Measurements from ENCODE around the gene NBAS. TPM values are rescaled to one million over a fixed set of nuclear protein-coding genes. Genes with fewer than 3 reads are reported as not detected.

NBAS gene
- total RNA-seq, 2 experiments from 2014 or later: 24.4 to 28.8 TPM

- ChIA-PET POLR2A (interaction anchor here (0.5 to 0.7 kb wide), 2 partner anchors 211 to 344 kb away, joined by 3 to 10 read pairs; no protein-coding TSS in a partner anchor), CTCF (ENCODE audit: unreplicated experiment) (no interaction called here)
- intact Hi-C loops (cut with micrococcal nuclease; ENCODE audit: unreplicated experiment): no loop called here
- Histone ChIP-seq H3K9me3 (ENCODE audit: low read length) (no peaks in the 10 kb centered on the region), H3K79me2 (ENCODE audit: insufficient read depth, low read depth, low read length) (no peaks in the 10 kb centered on the region), H3K9me2 (ENCODE audit: insufficient read depth, low read length) (no peaks in the 10 kb centered on the region), H4K20me1 (ENCODE audit: insufficient read depth, low read length) (no peaks in the 10 kb centered on the region), H3K4me1 (ENCODE audit: insufficient read depth, low read length, poor library complexity, severe bottlenecking) (no peaks in the 10 kb centered on the region), H3K4me3 (ENCODE audit: low read depth, low read length, poor library complexity, severe bottlenecking) (no peak overlapping the region), H2AFZ (ENCODE audit: low read length) (no peak overlapping the region), H3K27ac (ENCODE audit: low read depth, low read length, poor library complexity, severe bottlenecking) (no peak overlapping the region), H3K4me2 (ENCODE audit: low read length) (no peak overlapping the region), H3K36me3 (ENCODE audit: insufficient read depth, low read length) (no peaks in the 10 kb centered on the region)
- no peak for TF ChIP-seq EZH2phosphoT487 (IDR thresholded peaks at IDR 0.05; ENCODE audit: borderline replicate concordance, low read depth, low read length)
- no peak for TF ChIP-seq CTCF (conservative IDR thresholded peaks at IDR 0.05; ENCODE audit: low read length)
- BruUV-seq (replicated peaks): no TSS peak
- DNase-seq (ENCODE audit: low spot score): no peak
Observed at GRCh38 chr2:15517793-15518192, 43.3 kb downstream of the NBAS start.

- CTCF ChIA-PET (ENCODE audit: unreplicated experiment): no interaction called here
Observed at GRCh38 chr2:15511686-15512085, 49.4 kb downstream of the NBAS start.

More at GRCh38 chr2:15511686-15512085, 49.4 kb downstream of the NBAS start:
- Histone ChIP-seq H3K27ac (ENCODE audit: low read depth, low read length, poor library complexity, severe bottlenecking) (no peak overlapping the region), H3K9me2 (ENCODE audit: insufficient read depth, low read length) (no peaks in the 10 kb centered on the region), H3K4me3 (ENCODE audit: low read depth, low read length, poor library complexity, severe bottlenecking) (no peak overlapping the region), H3K4me1 (ENCODE audit: insufficient read depth, low read length, poor library complexity, severe bottlenecking) (no peaks in the 10 kb centered on the region), H4K20me1 (ENCODE audit: insufficient read depth, low read length) (no peaks in the 10 kb centered on the region), H3K79me2 (ENCODE audit: insufficient read depth, low read depth, low read length) (no peaks in the 10 kb centered on the region), H3K9me3 (ENCODE audit: low read length) (no peaks in the 10 kb centered on the region), H2AFZ (ENCODE audit: low read length) (no peak overlapping the region), H3K36me3 (ENCODE audit: insufficient read depth, low read length) (peaks cover 19% of the 10 kb centered on the region), H3K4me2 (ENCODE audit: low read length) (no peak overlapping the region)
- intact Hi-C loops (cut with micrococcal nuclease; ENCODE audit: unreplicated experiment): no loop called here
- DNase-seq (ENCODE audit: low spot score): no peak
- TF ChIP-seq EZH2phosphoT487 (IDR thresholded peaks at IDR 0.05; ENCODE audit: borderline replicate concordance, low read depth, low read length) (no peak), CTCF (conservative IDR thresholded peaks at IDR 0.05; ENCODE audit: low read length) (no peak)
- POLR2A ChIA-PET: interaction anchor here (0.7 kb wide), 2 partner anchors 27 to 74 kb away, joined by 3 read pairs; no protein-coding TSS in a partner anchor
- BruUV-seq (replicated peaks): no TSS peak

Data from OCI-LY7 (cell line).